Posterior cingulate gyrus (tissue), 11 donors: ENCODE data around the gene ENG.

Experiments used
- DNase-seq, 10 donors: peaks; one replicate each; pipeline versions ENCODE4 v3.0.0 to v3.0.0-alpha.2; 2020 to 2021; ENCODE audit warnings: mixed read lengths in 3 of 10
- intact Hi-C: fragments of 100-400 bp; cut with DNase I; formaldehyde crosslinking; loops from one replicate; pipeline ENCODE4 v1.15.1; 2023

Gene ENG

GRCh38 chr9:127818574-127818973, 35.9 kb downstream of the ENG start:
- intact Hi-C loops: no loop called here
- no peak for DNase-seq

GRCh38 chr9:127817881-127818434, 36.5 kb downstream of the ENG start:
- intact Hi-C loops: no loop called here
- DNase-seq: no peak

- intact Hi-C loops: no loop called here
- no peak for DNase-seq
Observed at GRCh38 chr9:127816728-127817127, 37.7 kb downstream of the ENG start.

DNA sequence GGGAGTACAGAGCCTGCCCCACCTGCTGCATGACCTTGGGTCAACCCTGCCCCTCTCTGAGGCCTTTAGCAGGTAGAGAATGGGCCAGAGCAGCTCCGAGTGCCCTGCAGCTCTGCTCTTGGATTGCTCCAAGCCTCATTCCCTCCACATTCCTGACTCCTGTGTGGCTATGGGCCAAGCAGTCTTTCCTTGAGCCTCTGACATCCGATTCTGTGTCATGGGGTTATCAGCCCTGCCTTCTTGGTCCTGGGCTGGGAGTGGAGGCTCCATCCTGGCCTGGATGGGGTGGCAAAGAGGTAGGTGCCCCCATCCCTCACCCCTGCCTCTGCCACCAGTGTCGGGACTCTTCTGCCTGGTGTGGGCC, 38.1 kb downstream of the ENG start:
- no peak for DNase-seq
- intact Hi-C loops: no loop called here

DNA sequence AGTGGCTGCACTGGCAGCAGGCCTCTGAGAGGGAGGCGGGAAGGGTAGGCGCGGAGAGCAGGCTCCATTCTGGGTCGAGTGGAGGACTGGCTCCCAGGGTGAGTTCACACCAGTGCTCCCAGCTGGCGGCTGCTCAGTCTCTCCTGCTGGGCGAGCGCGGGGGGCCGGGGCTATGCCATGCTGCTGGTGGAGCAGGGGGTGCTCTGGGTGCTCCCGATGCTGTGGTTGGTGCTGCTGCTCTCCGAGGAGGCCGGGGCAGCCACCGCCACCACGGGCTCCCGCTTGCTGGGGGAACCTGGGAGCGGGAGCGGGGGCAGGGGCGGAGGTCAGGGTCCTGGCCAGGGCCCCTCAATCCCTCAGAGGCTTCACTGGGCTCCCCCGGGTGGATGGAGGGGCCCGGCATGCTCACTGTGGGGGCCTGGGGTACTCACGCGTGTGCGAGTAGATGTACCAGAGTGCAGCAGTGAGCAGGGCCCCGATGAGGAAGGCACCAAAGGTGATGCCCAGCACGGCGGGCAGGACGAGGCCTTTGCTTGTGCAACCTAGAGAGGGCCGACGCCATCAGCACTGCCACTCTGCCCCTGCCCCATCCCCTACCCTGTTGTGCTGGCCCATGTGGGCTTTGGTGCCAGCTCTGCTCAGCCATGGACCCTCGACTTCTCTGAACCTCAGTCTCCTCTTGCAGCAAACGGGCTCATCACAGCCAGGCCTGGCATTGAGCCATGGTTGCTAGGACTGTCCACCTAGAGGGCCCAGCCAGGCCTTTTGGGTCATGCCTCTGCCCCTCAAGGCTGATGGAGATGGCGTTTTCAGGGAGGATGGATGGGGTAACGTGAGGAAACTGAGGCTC, 38.7 kb downstream of the ENG start:
- no peak for DNase-seq
- intact Hi-C loops: no loop called here

- intact Hi-C loops: no loop called here
Observed at GRCh38 chr9:127814619-127815511, 39.6 kb downstream of the ENG start.

DNA sequence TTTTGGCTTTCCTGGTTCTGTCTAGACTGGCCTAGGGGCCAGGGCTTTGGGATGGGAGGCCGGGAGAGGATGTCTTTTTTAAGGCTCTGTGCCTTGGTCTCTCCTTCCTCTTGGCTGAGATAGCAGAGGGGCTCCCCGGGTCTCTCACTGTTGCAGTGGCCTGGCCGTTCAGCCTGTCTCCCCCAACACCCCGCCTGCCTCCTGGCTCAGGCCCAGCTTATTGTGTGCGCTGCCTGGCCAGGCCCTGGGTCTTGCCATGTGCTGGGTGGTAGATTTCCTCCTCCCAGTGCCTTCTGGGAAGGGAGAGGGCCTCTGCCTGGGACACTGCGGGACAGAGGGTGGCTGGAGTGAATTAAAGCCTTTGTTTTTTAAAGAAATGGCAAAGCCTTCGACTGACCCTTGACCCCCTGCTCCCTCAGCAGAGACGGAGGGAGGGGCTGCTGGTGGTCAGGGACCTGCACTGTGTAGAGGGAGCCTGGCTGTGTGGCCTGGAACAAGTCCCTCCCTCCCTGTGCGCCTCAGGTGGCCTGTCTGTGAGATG, 40.7 kb downstream of the ENG start:
- intact Hi-C loops: no loop called here

More at GRCh38 chr9:127814619-127815511, 39.6 kb downstream of the ENG start:
- no peak for DNase-seq

DNA sequence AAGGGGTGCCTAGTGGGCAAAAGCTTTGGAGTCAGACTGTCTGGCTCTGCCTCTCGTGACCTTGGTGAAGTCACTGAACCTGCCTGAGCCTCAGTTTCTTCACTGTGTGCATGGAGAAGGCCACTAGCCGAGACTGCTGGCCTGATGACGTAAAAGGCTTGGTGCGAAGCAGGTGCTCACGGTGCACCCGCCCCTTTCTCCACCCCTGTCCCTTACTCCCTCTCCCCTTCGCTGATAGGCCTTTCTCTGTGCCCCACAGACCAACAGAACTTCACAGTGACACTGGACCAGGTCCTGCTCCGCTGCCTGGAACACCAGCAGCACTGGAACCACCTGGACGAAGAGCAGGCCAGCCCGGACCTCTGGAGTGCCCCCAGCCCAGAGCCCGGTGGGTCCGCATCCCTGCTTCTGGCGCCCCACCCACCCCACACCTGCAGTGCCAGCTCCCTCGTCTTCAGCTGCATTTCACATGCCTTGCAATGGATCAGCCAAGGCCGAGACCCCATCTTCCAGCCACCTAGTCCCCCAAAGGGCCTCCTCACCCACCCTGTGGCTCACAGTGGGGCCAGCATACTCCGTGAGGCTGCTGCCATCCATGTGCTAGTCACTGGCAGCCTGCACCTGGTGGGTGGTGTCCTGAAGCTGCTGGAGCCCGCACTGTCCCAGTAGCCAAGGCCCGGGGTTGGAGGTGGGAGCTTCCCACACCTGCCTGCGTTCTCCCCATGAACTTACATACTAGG, 41.4 kb downstream of the ENG start:
- intact Hi-C loops: no loop called here

More for the DNA sequence above, 40.7 kb downstream of the ENG start:
- DNase-seq: no peak

DNA sequence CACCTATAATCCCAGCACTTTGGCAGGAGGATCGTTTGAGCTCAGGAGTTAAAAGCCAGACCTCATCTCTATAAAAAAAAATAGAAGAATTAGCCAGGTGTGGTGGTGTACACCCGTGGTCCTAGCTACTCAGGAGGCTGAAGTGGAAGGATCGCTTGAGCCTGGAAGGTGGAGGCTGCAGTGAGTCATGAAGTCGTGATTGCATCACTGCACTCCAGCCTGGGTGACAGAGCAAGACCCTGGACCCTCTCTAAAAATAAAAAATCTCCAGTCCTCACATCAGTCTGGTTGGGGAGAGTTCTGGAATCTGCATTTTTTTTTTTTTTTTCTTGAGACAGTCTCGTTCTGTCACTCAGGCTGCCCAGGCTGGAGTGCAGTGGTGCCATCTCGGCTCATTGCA, 42.4 kb downstream of the ENG start:
- intact Hi-C loops: no loop called here
- DNase-seq: no peak

More for the DNA sequence above, 41.4 kb downstream of the ENG start:
- DNase-seq: no peak

- intact Hi-C loops: no loop called here
- DNase-seq: no peak
Observed at GRCh38 chr9:127810378-127811187, 43.9 kb downstream of the ENG start.

DNA sequence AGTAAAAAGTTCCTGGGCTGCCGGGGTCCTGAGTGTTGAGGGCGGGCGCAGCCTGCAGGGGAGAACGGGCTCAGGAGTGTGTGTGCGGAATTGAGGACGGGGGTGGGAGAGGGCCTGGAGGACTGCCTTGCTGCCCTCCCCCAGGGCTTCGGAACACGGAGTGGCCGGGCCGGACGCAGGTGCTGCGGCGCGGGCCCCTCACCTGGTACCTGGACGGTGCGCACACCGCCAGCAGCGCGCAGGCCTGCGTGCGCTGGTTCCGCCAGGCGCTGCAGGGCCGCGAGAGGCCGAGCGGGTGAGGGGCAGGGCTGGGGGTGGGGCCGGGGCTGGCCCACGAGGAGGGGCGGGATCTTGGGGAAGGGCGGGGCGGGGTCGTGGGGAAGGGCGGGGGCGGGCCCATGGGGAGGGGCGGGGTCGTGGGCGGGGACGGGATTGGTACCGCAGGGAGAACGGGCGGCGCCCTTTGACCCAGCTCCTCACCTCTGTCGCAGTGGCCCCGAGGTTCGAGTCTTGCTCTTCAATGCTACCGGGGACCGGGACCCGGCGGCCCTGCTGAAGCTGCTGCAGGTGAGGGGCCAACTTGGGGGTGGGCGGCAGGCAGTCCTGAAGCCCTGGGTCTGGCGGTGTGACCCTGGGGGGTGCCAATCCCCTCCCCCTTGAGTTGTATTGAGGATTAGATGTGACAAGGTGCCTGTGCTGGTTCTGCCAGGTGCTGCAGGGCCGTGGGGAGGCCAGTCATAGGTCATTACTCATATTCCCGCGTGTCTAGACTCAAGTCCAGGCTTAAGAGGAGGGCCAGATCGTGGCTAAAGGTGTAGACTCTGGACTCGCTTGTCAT, 44.7 kb downstream of the ENG start:
- DNase-seq: no peak
- intact Hi-C loops: loop anchor here (10.0 kb wide), 1 partner anchor 65 kb away; the partner anchor contains the start of gene AK1

DNA sequence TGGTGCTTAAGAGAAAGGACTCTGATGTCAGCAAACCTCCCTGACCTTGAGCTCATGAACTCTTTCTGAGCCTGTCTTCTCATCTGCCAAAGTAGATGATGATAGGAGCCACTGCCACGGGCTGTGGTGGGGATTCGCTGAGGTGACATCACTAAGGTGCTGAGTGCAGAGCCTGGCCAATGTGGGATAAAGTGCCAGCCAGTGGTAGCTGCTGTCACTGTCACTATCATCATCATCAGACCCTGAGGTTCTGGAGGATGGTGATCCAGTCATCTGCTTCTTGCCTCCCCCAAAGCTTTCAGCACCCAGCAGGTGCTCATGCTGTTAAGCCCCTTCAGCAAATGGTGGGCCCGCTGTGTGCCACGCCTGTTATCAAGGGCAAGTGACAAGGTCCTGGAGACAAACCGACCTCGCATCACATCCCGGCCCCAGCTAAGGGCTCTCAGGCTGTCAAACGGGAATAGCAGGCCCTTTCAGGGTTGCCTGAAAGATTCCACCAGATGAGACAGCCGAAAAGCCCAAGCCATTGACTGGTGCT, 45.4 kb downstream of the ENG start:
- no peak for DNase-seq
- intact Hi-C loops: loop anchor here (10.0 kb wide), 1 partner anchor 66 kb away; the partner anchor contains the start of gene AK1

DNA sequence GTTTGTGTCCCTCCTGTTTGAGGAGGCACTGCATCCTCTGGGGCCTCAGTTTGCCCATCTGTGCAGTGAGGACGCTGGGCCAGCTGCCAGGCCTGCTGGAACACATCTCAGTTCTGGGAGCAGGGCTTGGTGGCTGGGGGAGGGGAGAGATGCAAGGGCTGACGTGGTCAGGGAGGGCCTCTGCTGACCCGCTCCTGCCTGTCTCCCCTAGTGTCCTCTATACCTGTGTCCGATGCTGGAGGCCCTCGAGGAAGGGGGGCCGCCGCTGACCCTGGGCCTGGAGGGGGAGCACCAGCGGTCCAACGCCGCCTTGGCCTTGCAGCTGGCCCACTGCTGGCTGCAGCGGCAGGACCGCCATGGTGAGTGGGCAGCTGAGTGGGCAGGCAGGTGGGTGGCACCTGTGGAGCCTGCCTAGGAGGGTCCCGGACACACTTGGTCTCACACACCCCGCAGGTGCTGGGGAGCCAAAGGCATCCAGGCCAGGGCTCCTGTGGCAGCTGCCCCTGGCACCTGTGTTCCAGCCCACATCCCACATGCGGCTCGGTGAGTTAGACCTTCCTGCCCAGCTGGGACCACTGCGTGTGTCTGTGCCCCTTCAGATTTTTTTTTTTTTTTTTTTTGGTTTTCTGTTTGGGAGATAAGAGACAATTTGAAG, 46.0 kb downstream of the ENG start:
- intact Hi-C loops: loop anchor here (10.0 kb wide), 1 partner anchor 66 kb away; the partner anchor contains the start of gene AK1
- no peak for DNase-seq

DNA sequence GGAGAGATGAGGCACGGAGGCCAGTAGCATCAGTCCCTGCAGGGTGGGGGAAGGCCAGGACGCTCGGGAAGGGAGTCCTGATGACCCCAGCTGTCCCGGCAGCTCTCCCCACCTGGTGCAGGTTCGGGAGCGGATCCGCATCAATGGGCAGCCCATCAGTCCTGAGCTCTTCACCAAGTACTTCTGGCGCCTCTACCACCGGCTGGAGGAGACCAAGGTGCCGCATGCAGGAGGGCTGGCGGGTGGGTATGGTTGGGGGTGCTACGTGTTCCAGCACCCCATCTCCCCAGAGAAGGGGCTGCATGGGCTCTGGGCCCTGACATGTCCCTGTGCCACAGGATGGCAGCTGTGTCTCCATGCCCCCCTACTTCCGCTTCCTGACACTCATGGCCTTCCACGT, 47.6 kb downstream of the ENG start:
- DNase-seq: peak in 1 of 10 donors; percentile 72
- intact Hi-C loops: loop anchor here (10.0 kb wide), 1 partner anchor 68 kb away; the partner anchor contains the start of gene AK1

DNA sequence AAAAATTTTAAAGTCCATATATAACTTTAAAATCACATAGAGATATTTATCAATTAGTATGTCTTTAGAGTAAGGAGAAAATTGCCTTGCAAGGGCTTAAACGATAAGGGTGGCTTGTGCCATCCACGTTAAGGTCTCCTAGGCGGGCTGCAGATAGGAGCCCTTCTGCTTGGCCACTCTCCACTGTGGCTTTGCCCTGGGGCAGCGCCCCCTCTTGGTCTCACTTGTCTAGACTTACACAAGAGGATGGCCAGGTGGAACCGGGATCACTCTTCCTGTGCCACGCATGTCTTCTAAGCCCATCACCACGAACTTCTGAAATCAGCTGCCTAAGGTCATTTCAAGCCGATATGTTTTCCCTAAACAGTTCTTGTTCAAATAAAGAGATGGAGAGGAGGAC, 48.8 kb downstream of the ENG start:
- no peak for DNase-seq
- intact Hi-C loops: loop anchor here (10.0 kb wide), 1 partner anchor 69 kb away; the partner anchor contains the start of gene AK1

DNA sequence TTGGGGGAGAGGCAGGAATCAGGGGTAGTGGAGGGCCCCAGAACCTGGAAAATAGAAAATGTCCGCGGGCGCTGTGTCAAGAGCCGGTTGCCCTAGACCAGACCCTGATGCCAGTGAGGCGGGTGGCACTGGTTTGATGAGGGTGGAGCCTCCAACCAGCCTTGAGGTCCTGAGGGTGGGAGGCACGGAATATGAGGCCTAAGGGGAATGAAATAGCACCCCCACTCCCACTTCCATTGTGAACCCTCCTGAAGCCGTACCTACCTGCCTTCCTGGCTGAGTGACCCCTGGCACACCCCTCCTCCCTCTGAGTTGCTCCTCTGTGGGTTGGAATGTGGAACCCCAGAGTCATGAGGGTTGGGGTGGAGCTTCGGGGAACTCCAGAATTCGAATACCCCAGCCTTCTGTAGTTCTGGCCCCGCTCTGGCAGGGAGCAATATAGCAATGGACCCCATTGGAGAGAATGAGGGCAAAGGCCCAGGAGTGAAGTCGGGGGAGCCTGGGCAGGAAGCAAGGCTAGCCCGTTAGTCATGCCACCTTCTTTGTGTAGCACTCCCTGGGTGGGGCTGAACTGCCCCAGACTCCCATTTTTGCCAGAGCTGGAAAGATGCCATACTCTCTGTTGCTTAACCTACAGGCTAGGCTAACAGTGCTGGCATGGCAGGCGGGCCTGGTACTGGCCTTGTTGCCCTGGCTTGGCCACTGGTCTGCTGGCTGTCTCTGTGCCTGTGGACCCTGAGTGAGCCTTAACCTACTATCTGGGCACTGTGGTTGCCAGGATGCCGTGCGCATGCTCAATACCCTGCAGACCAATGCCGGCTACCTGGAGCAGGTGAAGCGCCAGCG, 50.7 kb downstream of the ENG start:
- intact Hi-C loops: loop anchor here (2.0 to 10.0 kb wide), 3 partner anchors 17 to 114 kb away; partner anchors contain the start of genes AK1, CDK9 and ST6GALNAC4
- no peak for DNase-seq
